Measurements from ENCODE around the gene CRYBA2.
A peak's percentile ranks its signal among the peaks of the same experiment; 100 is the strongest.

Gene CRYBA2

DNA sequence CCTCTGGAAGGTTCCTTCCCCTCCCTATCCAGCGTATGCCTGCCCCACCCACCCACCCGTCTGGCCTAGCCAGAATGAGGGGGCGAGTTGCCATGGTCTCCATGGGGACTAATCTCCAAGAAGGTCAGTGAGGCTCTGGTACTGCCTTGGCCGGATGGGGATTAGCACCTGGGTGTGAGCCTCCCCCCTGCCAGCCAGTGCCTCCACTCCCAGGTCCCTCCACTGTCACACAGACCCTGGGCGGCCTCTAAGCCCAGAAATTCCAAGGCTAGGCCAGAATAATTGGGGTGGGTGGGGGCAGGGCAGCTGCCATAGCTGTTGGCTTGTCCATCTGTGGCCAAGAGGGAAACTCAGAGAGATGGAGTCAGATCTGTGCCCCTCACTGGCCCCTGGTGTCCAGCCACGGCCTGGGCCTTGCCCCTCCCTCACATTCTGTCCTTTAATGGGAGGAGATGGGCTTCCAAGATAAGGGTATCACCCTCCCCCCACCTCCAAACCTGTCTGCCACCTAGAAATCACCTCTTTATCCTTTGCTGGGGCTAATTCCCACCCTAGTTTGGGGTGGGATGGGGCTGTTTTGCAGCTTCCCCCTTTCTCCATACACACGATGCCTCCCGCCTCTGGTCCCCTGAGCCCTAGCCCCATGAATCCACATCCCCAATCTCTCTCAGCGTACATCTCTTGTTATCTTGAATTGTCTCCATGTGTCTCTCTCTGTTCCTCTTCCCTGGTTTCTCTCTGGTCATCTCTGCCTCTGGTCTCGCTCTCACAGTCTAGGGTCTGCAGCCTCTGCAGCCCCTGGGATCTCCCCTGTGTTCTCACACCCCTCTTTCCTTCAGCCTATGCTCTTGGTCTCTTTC lies 6.0 kb upstream of the CRYBA2 start:
- no peak for DNase-seq

DNA sequence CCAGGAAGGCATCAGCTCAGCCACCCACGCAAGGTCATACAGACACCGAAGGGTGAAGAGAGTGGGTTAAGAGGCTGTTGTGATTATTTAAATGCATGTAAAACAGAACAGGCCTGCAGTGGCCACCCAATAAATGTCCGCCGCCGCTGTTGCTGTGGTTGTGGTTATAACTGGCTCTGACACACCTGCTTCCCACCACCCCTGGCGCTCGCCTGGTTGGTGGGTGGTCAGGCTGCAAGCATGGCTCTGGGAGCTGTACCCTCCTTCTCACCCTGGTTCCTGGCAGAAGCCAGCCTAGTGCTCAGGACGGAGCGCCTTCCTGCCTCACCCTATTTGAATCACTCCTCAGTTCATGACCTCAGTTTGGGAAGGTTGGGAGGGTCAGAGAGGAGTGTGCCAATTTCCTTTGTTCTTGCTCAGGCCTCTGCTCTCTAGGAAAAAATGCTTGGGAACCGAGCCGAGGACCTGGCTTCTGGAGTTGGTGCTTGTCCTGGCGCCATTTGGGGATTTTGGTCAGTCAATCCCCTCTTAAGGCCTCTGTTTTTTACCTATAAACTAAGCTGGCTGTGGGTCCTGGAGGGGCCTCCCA lies 5.3 kb upstream of the CRYBA2 start:
- DNase-seq = no peak

DNA sequence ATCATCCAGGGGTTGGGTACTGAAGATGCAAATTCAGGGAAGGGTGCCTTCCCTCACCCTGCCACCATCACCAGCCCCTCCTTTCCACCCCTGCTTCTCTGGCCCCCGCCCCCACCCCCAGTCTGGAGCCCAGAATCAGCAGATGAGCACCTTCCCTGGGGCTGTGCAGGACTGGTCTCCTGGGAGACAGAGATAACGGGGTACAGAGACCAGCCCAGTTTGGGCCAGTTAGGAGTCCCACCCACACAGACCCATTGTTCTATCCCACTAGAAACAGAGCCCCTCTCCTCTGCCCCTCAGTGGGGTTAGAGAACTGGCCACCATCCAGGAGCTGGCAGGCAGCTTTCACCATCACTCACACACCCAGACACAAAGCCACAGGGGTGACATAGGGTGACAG lies 4.5 kb upstream of the CRYBA2 start:
- no peak for DNase-seq

DNA sequence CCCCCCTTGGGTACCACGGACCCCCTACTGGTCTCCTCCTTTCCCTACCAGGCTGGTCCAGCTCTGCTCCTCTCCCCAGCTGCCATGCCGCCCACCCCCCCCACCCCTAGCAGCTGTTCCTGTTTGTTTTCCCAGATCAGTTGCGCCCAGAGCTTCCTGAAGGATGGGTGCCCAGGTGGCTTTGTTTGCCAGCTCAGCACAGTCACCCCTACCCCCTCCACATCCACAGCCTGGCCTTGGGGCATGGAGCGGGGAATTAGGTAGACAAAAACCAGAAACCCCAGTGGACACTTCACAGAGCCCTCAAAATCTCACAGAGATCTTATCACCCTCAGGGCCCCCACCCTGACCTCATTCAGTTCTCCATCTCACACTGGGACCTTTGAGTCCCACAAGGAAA lies 3.7 kb upstream of the CRYBA2 start:
- no peak for DNase-seq

- peak; percentile 6 to 91 (median 73) for DNase-seq
Measured at GRCh38 chr2:218995972-218996711, 2.9 kb upstream of the CRYBA2 start.

DNA sequence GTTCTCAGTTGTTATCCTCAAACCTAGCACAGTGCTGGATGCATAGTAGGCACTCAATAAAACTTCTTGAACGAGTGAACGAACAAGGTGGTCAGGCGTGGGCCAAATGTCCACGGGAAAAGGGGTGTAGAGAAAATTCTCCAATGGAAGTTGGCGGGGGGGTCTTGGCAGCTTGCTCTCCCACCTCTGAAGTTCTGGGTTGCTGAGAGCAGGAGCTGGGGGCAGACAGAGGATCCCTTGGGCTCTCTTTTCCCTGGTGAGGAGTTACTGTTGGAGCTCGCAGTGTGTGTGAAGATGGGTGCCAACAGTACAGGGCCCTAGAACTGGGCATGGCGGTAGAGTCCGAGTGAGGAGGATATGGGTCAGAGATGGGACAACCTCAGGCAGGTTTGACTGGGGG lies 2.3 kb upstream of the CRYBA2 start:
- DNase-seq = no peak

DNA sequence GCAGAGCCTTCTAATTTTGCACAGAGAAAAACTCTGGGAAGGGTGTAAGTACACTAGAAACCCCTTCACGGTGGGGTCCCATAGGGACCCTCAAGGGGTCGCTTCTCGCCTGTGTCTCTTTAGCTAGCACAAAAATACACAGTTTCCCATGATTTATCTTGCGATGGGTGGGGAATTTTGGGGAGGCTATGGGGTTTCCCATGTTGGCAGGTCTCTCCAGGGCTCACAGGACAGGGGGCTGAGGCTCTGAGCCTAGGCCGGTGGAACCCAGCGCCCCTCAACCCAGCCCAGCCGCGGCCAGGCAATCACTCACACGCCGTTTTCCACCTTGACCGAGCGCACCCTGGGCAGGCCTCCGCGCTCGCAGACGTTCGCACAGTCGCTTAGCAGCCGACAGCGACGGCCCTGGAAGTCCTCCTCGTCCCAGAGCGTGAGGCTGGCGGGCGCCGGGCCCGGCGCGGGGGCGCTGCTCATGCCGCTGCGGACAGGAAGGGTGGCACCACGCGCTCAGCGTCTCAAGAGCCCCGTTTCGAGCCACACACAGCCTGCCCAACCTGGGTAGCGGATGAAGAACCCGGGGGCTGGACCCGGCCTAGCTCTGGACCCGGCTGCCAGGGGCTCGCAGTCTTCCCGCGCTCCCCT lies 398 bp downstream of the CRYBA2 start:
- peak in 1 of 51 donors; percentile 17 for DNase-seq

GRCh38 chr2:218992196-218992595 lies 1.0 kb downstream of the CRYBA2 start:
- DNase-seq = no peak

DNA sequence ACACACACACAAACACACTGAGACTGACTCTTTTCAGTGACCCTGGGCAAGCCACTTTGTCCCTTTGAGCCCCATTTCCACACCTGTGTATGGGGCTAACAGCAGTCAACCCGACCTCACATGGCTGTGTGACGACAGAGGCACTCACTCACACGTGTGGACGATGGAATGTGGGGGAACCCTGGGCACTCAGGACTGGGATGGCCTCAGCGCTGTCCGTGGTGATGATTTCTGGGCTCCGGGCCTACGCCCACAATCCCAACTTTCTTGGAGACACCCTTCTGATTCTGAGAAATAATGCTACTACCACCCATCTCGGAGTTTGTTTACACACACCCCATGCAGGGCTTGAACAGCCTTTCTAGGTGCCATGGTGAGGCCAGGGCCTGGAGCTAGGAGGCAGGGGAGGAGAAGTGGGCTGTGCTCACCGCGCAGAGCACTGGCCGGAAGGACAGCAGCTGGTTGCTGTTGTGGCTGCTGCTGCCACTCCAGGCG lies 1.5 kb downstream of the CRYBA2 start:
- no peak for DNase-seq

- DNase-seq = no peak
Measured at GRCh38 chr2:218990612-218991011, 2.6 kb downstream of the CRYBA2 start.

DNA sequence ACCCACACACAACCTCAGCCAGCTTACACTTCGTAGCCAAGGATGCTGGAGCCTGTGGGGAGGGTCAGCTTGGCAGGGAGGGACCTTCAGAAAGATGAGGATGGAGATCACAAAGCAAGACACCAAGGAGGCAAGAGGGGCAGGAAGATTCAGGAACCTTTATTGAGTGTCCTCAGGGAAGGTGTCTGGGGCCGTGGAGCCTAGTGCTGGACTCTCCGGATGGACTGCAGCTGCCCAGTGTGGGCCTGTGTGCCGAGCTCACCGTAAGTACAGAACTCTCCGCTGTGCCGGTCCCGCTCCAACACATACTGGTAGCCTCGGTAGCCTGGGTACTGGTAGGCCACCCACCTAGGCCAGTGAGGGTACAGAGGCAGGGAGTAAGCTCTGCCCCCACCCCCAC lies 3.2 kb downstream of the CRYBA2 start:
- no peak for DNase-seq

DNA sequence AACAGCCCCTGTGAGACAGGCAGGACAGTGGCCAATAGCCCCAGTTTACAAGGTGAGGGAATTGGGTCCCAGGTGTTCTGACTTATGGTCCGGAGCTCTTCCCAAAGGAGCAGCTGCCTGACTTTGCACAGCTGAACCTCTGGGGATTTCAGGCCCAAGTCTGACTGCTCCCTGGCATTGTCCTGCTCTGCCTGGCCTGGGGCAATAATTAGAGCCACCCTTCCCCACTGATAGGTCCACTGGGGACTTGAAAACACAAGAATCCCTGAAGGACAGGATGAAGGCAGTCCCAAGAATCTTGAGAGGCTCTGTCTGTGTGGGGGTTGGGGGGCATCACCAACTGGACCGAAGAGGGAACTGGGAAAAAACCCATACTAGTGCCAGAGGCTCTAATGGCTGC lies 4.6 kb downstream of the CRYBA2 start:
- no peak for DNase-seq

- DNase-seq = no peak
Measured at GRCh38 chr2:218988164-218988563, 5.1 kb downstream of the CRYBA2 start.

DNA sequence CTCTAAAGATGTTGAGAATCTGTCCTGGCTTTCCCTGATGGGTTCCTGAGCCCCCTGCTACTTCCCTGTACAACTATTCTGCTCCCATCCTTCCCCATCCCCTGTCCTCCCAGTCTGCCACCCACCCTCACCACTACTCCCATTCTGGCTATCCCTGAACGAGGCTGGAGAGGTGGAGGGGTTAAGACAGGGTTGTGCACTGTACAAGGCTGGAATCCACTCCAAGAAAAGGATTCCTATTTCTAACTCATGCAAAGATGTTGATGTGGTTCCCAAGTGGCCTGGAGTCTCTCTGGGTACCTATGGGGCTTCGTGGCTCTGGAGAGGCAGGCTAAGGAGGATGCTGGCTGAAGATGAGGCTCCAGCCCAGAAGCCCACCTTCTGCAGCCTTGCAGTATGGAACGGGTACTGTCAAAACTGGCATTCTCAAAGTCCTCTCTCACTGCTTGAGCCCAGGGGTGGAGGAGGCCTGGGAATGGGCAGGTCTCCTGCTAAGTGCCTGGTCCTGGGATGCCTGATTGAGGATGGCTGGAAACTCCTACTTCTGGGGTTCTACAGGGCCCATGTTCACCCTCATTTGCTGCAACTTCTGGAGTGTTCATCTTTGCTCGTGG lies 7.0 kb downstream of the CRYBA2 start:
- no peak for DNase-seq

GRCh38 chr2:218985325-218986091 lies 7.7 kb downstream of the CRYBA2 start:
- DNase-seq = no peak

DNA sequence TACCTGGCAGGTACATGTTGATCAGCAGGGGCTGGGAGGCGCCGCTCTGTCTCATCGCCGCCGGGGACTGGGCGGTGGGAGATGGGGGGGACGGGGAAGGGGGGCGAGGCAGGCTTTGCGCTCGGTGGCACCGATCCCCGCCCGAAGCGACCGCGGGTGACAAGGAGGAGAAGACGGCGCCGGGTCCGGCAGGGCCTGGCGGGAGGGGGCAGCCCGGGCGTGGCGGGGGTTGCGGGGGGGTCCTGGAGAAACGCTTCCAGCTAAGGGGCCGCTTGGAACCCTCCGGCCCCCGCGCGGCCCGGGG lies 8.2 kb downstream of the CRYBA2 start, which contains the start of gene FEV:
TSS of gene FEV (minus strand) at position 164 of the 304 bp plus-strand sequence. CDS start at position 55, 109 bp downstream.
- no peak for DNase-seq

DNA sequence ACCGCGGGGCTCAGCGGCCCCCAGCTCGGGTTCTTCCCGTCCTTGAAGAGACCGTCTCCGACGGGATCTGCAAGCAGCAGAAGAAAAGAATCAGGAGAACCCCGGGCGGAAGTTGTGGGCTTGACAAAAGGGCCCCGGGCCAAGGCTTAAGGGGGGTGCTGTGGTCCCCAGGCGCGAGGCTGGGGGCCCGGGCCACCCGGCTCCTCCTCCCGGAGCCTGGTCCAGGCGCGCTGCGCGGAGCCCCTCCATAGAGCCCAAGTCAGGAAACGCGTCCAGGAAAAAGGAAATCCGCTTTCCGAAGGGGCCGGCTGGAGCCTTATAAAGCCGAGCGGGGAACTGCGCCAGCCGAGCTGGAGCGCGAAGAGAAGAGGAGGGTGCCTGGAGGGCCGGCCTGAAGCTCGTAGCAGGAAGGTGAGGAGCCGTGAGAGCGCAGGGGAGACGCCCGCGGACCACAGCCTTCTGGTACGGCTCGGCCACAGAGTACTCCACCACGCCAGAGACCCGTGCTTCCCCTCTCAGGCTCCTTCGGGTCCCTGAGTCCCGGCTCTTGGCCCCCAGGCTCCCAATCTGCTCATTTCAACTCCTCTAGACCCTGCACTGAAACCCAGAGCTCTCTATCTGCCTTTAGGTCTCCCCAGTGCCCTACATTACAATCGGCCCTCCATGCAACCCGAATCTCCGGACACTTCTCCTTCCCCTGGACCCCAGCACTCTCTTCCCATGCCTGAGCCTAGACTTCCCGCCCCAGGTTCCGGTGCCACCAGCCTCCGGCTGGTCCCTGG lies 8.8 kb downstream of the CRYBA2 start:
- no peak for DNase-seq

GRCh38 chr2:218983934-218984238 lies 9.3 kb downstream of the CRYBA2 start:
- no peak for DNase-seq

DNA sequence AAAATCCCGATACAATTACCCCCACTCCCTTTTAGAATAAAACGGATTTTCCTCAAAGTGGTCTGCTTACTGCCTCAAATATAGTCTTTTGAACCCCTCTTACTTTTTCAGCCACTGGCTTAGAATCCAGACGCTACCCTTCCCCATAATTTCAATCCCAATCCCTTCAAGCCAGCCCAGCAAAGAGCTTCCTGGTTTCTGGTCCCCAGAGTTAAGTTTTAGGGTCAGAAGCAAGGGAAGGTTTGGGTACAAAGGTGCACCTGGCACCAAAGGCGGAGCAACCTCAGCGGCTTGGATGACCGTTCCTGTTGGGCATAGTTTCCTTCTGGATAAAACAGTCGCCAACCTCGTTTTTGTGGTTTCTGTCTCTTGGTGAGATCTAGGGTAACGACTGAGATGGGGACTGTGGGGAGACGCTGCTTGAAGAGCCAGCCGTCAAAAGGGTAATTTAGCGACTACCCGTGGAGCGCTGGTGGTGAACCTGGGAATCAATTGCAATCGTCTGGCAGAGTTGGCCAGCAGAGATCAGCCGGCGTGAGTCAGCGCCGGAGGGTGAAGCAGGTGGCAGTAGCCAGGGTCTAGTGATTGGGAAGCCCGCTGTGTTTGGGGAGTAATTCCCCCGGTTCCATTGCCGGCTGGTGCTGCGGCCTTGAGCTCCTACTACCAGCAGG lies 9.8 kb downstream of the CRYBA2 start:
- no peak for DNase-seq

Data from hypothalamus (tissue), 51 donors.